Measurements from ENCODE around the gene SUN1. TPM values are rescaled to one million over a fixed set of nuclear protein-coding genes. Genes with fewer than 3 reads are reported as not detected.

Gene SUN1
- total and polyA plus RNA-seq, 3 experiments from 2014 or later, result 29.8 to 65.8 (median 59.8) TPM

- Mint-ChIP-seq H3K4me1 (peaks cover 44 to 67% (median 64%) of the 10 kb centered on the region in 3 donors), H3K27me3 (peaks cover 4 to 6% of the 10 kb centered on the region in 2 donors), H3K9me3 (no peaks in the 10 kb centered on the region), H3K4me3 (peak overlapping the region; percentile 92 to 98 (median 94)), H3K36me3 (peaks cover 0 to 20% (median 5%) of the 10 kb centered on the region in 3 donors), H3K27ac (peak overlapping the region; percentile 76 to 94 (median 88))
- no peaks in the 10 kb centered on the region for H3K9me3 ChIP-seq (ENCODE audit: low read length)
- no peaks in the 10 kb centered on the region for H3K36me3 ChIP-seq (ENCODE audit: insufficient read depth, low read length)
- peak overlapping the region; percentile 71 for H3K4me3 ChIP-seq (ENCODE audit: low read length)
- H3K27me3 ChIP-seq (ENCODE audit: insufficient read depth, low read length, poor library complexity, severe bottlenecking), result no peaks in the 10 kb centered on the region
- DNase-seq, result peak in 4 of 5 donors; percentile 19 to 62 (median 28)
- CTCF ChIA-PET, result interaction anchor here (1.0 to 2.2 kb wide), 3 partner anchors 11 to 58 kb away, joined by 3 to 7 read pairs (median 3); no protein-coding TSS in a partner anchor
- peak overlapping the region; percentile 41 for H3K27ac ChIP-seq (ENCODE audit: low read depth, low read length)
- peaks cover 42% of the 10 kb centered on the region for H3K4me1 ChIP-seq (ENCODE audit: insufficient read depth, low read length)
- POLR2A ChIA-PET, result interaction anchor here (1.0 to 1.7 kb wide), 3 partner anchors 14 to 60 kb away, joined by 4 to 6 read pairs (median 5); partner anchors contain the start of genes GET4 and SUN1
Measured at GRCh38 chr7:816751-817671, 15.3 kb upstream of the SUN1 start.

DNA sequence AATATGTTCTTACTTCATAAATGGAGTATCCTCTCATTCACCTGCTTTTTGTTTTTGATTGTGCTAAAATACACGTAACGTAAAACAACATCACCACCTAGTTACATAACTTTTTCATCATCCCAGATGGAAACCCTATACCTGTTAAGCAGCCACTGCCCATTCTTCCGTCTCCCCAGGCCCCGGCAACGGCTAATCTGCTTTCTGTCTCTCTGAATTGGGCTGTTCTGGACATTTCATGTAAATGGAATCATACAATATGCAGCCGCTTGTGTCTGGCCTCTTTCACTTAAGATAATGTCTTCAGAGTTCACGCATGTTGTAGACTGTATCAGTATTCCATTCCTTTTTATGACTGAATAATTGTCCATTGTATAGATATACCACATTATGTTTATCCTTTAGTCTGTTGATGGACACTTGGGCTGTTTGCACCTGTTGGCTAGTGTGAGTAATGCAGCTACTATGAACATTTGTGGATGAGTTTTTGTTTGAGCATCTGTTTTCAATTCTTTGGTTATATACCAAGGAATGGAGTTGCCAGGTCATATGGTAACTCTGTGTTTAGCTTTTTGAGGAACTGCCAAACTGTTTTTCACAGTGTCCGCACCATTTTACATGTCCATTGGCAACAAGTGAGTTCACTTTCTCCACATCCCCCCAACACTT lies 14.1 kb upstream of the SUN1 start:
- no peak for DNase-seq
- no peaks in the 10 kb centered on the region for H3K9me3 Mint-ChIP-seq
- POLR2A ChIA-PET, result interaction anchor here (1.7 kb wide), 1 partner anchor 13 kb away, joined by 6 read pairs; the partner anchor contains the start of gene SUN1
- CTCF ChIA-PET, result interaction anchor here (0.5 to 2.2 kb wide), 6 partner anchors 9 to 57 kb away, joined by 3 to 7 read pairs (median 3); partner anchors contain the start of gene SUN1
- H3K27ac ChIP-seq (ENCODE audit: low read depth, low read length), result peak overlapping the region; percentile 41
- peaks cover 31% of the 10 kb centered on the region for H3K4me1 ChIP-seq (ENCODE audit: insufficient read depth, low read length)
- no peaks in the 10 kb centered on the region for H3K9me3 ChIP-seq (ENCODE audit: low read length)
- H3K36me3 Mint-ChIP-seq, result peaks cover 0 to 29% (median 5%) of the 10 kb centered on the region in 3 donors
- H3K27ac Mint-ChIP-seq, result peak overlapping the region in 7 of 8 donors; percentile 1 to 94 (median 83)
- H3K36me3 ChIP-seq (ENCODE audit: insufficient read depth, low read length), result no peaks in the 10 kb centered on the region
- no peaks in the 10 kb centered on the region for H3K27me3 ChIP-seq (ENCODE audit: insufficient read depth, low read length, poor library complexity, severe bottlenecking)
- peak overlapping the region; percentile 92 to 98 (median 94) for H3K4me3 Mint-ChIP-seq
- peaks cover 37 to 66% (median 59%) of the 10 kb centered on the region in 3 donors for H3K4me1 Mint-ChIP-seq
- peak overlapping the region; percentile 71 for H3K4me3 ChIP-seq (ENCODE audit: low read length)
- no peaks in the 10 kb centered on the region for H3K27me3 Mint-ChIP-seq

GRCh38 chr7:820341-820740 lies 11.9 kb upstream of the SUN1 start:
- Histone ChIP-seq H3K9me3 (ENCODE audit: low read length) (no peaks in the 10 kb centered on the region), H3K27ac (ENCODE audit: low read depth, low read length) (no peak overlapping the region), H3K27me3 (ENCODE audit: insufficient read depth, low read length, poor library complexity, severe bottlenecking) (no peaks in the 10 kb centered on the region), H3K4me1 (ENCODE audit: insufficient read depth, low read length) (peaks cover 23% of the 10 kb centered on the region), H3K36me3 (ENCODE audit: insufficient read depth, low read length) (no peaks in the 10 kb centered on the region), H3K4me3 (ENCODE audit: low read length) (no peak overlapping the region)
- H3K9me3 Mint-ChIP-seq, result no peaks in the 10 kb centered on the region
- H3K4me1 Mint-ChIP-seq, result peaks cover 35 to 67% (median 57%) of the 10 kb centered on the region in 3 donors
- H3K4me3 Mint-ChIP-seq, result peak overlapping the region in 2 of 7 donors; percentile 12 to 82
- DNase-seq, result no peak
- peaks cover 0 to 44% (median 6%) of the 10 kb centered on the region in 3 donors for H3K36me3 Mint-ChIP-seq
- H3K27ac Mint-ChIP-seq, result peak overlapping the region in 1 of 8 donors; percentile 41
- ChIA-PET POLR2A (no interaction called here), CTCF (no interaction called here)
- H3K27me3 Mint-ChIP-seq, result no peaks in the 10 kb centered on the region

DNA sequence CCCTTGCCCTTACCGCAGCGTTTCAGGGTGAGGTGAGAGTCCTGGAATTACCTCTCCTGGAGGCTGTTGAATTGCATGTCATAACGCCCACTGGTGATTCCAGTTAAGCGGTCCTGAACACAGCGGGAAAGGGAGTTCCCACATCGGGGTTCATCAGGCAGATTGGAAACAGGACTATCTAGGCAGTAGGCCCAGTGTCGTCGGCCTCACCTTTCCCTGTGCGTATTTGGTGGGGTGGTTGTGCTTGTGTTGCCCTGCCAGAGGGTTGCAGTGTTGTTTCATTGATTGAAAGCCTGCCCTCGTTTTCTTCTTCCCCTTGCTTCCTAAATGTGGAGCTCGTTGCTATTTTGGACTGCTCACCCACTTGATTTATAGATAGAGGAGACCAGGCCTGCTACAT lies 10.6 kb upstream of the SUN1 start:
- Mint-ChIP-seq H3K9me3 (no peaks in the 10 kb centered on the region), H3K27me3 (no peaks in the 10 kb centered on the region), H3K4me1 (peaks cover 35 to 74% (median 59%) of the 10 kb centered on the region in 3 donors), H3K27ac (no peak overlapping the region), H3K4me3 (no peak overlapping the region), H3K36me3 (peaks cover 0 to 55% (median 6%) of the 10 kb centered on the region in 3 donors)
- ChIA-PET POLR2A (no interaction called here), CTCF (no interaction called here)
- no peaks in the 10 kb centered on the region for H3K36me3 ChIP-seq (ENCODE audit: insufficient read depth, low read length)
- no peak overlapping the region for H3K27ac ChIP-seq (ENCODE audit: low read depth, low read length)
- peaks cover 23% of the 10 kb centered on the region for H3K4me1 ChIP-seq (ENCODE audit: insufficient read depth, low read length)
- H3K27me3 ChIP-seq (ENCODE audit: insufficient read depth, low read length, poor library complexity, severe bottlenecking), result no peaks in the 10 kb centered on the region
- no peaks in the 10 kb centered on the region for H3K9me3 ChIP-seq (ENCODE audit: low read length)
- H3K4me3 ChIP-seq (ENCODE audit: low read length), result no peak overlapping the region
- no peak for DNase-seq

- Mint-ChIP-seq H3K9me3 (no peaks in the 10 kb centered on the region), H3K36me3 (peaks cover 0 to 52% (median 6%) of the 10 kb centered on the region in 3 donors), H3K4me3 (no peak overlapping the region), H3K27me3 (no peaks in the 10 kb centered on the region), H3K4me1 (peaks cover 30 to 70% (median 52%) of the 10 kb centered on the region in 3 donors), H3K27ac (peak overlapping the region in 1 of 8 donors; percentile 51)
- H3K27me3 ChIP-seq (ENCODE audit: insufficient read depth, low read length, poor library complexity, severe bottlenecking), result no peaks in the 10 kb centered on the region
- peaks cover 16% of the 10 kb centered on the region for H3K4me1 ChIP-seq (ENCODE audit: insufficient read depth, low read length)
- H3K27ac ChIP-seq (ENCODE audit: low read depth, low read length), result no peak overlapping the region
- DNase-seq, result peak in 1 of 5 donors; percentile 21
- H3K36me3 ChIP-seq (ENCODE audit: insufficient read depth, low read length), result no peaks in the 10 kb centered on the region
- ChIA-PET POLR2A (interaction anchor here (0.6 kb wide), 1 partner anchor 48 kb away, joined by 7 read pairs; no protein-coding TSS in a partner anchor), CTCF (no interaction called here)
- no peaks in the 10 kb centered on the region for H3K9me3 ChIP-seq (ENCODE audit: low read length)
- H3K4me3 ChIP-seq (ENCODE audit: low read length), result no peak overlapping the region
Measured at GRCh38 chr7:822692-823276, 9.5 kb upstream of the SUN1 start.

GRCh38 chr7:823649-824048 lies 8.6 kb upstream of the SUN1 start:
- Histone ChIP-seq H3K36me3 (ENCODE audit: insufficient read depth, low read length) (no peaks in the 10 kb centered on the region), H3K4me1 (ENCODE audit: insufficient read depth, low read length) (peaks cover 8% of the 10 kb centered on the region), H3K4me3 (ENCODE audit: low read length) (no peak overlapping the region), H3K27me3 (ENCODE audit: insufficient read depth, low read length, poor library complexity, severe bottlenecking) (no peaks in the 10 kb centered on the region), H3K27ac (ENCODE audit: low read depth, low read length) (no peak overlapping the region), H3K9me3 (ENCODE audit: low read length) (no peaks in the 10 kb centered on the region)
- peak in 1 of 5 donors; percentile 26 for DNase-seq
- Mint-ChIP-seq H3K4me1 (peaks cover 22 to 65% (median 44%) of the 10 kb centered on the region in 3 donors), H3K27me3 (no peaks in the 10 kb centered on the region), H3K27ac (no peak overlapping the region), H3K4me3 (no peak overlapping the region), H3K9me3 (no peaks in the 10 kb centered on the region), H3K36me3 (peaks cover 0 to 49% (median 6%) of the 10 kb centered on the region in 3 donors)
- POLR2A ChIA-PET, result no interaction called here
- CTCF ChIA-PET, result no interaction called here

GRCh38 chr7:824081-824480 lies 8.2 kb upstream of the SUN1 start:
- Histone ChIP-seq H3K36me3 (ENCODE audit: insufficient read depth, low read length) (no peaks in the 10 kb centered on the region), H3K9me3 (ENCODE audit: low read length) (no peaks in the 10 kb centered on the region), H3K27ac (ENCODE audit: low read depth, low read length) (no peak overlapping the region), H3K4me3 (ENCODE audit: low read length) (no peak overlapping the region), H3K4me1 (ENCODE audit: insufficient read depth, low read length) (peaks cover 8% of the 10 kb centered on the region), H3K27me3 (ENCODE audit: insufficient read depth, low read length, poor library complexity, severe bottlenecking) (no peaks in the 10 kb centered on the region)
- peak in 1 of 5 donors; percentile 8 for DNase-seq
- H3K4me1 Mint-ChIP-seq, result peaks cover 21 to 67% (median 47%) of the 10 kb centered on the region in 3 donors
- peaks cover 0 to 50% (median 6%) of the 10 kb centered on the region in 3 donors for H3K36me3 Mint-ChIP-seq
- no peaks in the 10 kb centered on the region for H3K27me3 Mint-ChIP-seq
- H3K9me3 Mint-ChIP-seq, result no peaks in the 10 kb centered on the region
- H3K27ac Mint-ChIP-seq, result no peak overlapping the region
- CTCF ChIA-PET, result no interaction called here
- no peak overlapping the region for H3K4me3 Mint-ChIP-seq
- POLR2A ChIA-PET, result no interaction called here

All from CD8-positive, alpha-beta memory T cell (primary cell).